Activated gamma-delta T cell treated with anti-CD3 and anti-CD28 coated beads, Interleukin-2, amount 50 U/mL, for 16 hours (primary cell): ENCODE data around the gene DLGAP1.
"Not testable (repeated sequence)": the region's sequence is repeated elsewhere in the genome, so short reads cannot be mapped to it uniquely, and the experiment has no call there.

Experiments used
- DNase-seq: peaks from one replicate; pipeline ENCODE4 v3.0.0-alpha.2; 2020; ENCODE audit warnings: low read depth

DLGAP1 gene

DNA sequence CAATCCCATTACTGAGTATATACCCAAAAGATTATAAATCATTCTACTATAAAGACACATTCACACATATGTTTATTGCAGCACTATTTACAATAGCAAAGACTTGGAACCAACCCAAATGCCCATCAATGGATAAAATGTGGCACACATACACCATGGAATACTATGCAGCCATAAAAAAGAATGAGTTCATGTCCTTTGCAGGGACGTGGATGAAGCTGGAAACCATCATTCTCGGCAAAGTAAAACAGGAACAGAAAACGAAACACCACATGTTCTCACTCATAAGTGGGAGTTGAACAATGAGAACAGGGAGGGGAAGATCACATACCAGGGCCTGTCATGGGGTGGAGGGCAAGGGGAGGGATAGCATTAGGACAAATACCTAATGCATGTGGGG is 167.8 kb downstream of the DLGAP1 start:
- DNase-seq: not testable (repeated sequence)

DNA sequence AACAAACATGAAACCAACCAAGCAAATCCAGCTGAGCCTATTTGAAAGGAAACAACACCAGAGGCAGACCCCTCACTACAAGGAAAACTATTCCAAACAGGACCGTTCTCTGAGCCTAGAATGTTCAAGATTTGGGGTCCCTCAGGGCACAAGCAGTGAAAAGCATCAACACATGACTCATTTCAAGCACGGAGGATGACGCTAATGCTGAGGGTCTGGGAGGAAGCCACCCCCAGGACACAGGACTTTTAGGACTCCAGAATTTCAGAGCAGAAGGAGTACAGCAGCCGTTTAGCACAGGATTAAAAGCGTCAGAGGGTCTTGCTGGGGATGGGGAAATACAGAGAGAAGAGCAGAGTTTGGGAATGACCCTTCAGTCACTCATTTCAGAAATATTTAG is 168.9 kb downstream of the DLGAP1 start:
- no peak for DNase-seq

DNA sequence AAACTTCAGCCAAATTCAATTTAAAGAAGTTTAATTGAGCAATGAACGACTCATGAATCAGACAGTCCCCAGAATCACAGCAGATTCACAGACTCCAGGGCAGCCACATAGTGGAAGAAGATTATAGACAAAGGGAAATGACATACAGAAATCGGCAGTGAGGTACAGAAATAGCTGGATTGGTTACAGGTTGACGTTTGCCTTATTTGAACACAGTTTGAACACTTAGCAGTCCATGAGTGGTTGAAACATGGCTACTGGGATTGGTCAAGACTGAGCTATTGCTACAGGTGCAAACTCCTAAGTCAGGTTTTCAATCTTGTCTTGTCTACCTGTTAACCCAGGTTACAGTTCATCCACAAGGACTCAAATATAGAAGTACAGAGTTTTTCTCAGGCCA is 169.6 kb downstream of the DLGAP1 start:
- DNase-seq: no peak

DNA sequence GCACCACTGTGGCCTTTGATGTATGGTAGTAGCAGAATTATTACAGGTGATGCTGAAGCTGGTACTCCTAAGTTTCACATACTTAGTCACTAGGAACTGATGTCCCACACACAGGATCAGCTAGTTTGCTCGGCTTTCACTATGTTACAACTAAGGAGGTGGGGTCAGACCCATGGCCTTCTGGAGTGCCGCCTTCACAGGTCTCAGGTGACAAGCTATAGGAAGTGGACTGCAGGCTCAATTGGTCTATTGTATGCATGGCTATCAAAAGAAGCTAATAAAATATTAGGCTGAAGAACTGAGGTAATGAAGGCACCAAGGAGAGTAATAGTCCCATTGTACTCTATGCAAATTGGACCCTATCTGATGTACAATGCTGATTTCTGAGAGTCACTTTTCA is 170.6 kb downstream of the DLGAP1 start:
- no peak for DNase-seq

DNA sequence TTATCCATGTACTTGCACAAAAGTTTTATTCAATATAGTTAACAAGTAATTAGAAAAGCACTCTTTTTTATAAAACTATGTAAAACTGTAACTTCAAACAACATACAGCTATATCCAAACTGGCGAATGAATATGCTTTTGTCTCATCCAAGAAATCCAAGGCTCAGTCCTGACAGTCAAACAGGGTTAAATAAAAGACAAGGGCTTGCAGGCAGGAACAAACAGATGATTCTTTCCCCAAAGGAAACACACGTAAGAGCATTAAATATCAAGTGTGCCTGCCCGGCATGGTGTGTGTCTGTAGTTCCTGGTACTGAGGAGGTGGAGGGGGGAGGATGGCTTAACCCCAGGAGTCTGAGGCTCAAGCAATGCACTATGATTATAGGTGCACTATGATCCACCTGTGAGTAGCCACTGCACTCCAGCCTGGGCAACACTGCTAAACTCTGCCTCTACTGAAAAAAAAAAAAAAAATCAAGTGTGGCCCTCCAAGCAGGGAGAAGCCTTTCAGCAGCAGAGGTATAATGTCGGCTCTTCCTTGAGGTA is 171.3 kb downstream of the DLGAP1 start:
- no peak for DNase-seq

DNA sequence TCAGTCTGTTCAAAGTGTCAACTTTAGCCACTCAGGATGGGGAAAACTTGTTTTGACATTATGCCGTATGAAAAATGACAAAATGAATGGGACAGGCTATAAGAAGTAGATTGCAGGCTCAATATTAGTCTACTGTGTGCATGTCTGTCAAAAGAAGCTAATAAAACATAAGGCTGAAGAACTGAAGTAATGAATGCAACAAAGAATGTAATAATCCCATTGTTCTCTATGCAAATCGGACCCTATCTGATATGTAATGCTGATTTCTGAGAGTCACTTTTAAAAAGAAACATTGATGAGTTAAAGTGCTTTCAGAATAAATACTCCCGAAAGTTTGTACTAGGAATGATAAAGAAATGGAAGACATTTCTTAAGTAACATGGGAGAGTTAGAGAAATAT is 172.2 kb downstream of the DLGAP1 start:
- no peak for DNase-seq

DNA sequence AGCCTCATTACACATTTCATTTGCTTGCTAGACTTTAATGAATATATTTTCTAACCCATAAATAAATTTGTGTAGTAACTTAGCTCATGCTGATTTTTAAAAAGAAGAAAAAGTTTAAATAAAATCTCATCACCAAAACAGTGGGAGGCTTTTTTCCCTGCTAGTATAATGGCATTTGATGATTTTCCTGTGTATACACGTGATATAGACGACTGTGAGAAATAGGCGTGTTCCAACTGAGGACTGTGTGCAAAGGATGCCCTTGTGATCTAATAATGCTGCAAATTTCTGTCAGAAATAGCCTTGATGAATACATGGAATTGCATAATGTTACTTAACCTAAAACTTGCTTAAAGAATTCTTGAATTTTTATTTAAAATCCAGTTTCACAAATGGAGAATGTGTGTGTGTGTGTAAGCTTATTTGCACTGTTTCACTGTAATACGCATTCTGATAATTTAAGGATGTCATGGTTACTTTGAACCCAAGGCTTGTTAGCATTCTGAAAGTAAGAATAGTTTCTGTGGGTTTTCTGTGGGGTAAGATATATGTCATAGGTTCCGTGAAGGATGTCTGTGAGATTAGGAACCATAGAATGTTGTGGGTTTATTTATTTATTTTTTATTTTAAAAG is 178.0 kb downstream of the DLGAP1 start:
- no peak for DNase-seq

DNA sequence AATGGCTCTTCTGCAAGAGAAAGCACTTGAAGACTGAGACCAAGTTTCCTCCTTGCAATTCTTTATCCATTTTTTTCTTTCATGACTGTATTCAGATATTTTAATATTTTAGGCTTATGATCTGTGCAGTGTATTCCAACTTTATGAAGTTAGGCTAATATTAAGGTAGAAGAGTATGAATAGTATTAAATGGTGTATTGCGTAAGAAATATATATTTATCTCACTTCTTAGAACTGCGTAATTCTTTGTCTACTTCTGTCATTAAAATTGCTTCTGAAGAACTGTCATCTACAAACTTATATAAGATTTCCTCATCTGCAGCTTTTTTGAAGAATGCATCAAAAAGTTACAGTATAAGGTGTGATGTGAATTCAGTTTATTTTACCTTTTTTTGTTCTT is 183.2 kb downstream of the DLGAP1 start:
- no peak for DNase-seq

DNA sequence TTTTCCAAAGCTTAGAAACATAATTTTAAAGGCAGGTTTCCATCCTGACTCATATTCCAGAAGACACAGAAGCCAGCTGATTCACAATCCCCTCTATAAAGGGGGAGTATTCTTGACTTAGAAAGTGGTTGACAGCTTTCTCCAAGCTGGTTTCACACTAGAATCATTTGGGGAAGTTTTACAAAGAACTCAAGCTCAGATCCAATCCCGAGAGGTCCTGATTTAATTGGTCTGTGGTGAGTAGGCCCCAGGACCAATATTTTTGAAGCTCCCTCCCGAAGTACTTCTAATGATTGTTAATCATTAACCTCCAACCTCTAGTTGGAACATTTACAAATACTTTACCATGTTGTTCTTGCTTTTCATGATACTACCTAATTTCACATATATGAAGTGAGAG is 184.1 kb downstream of the DLGAP1 start:
- DNase-seq: no peak

DNA sequence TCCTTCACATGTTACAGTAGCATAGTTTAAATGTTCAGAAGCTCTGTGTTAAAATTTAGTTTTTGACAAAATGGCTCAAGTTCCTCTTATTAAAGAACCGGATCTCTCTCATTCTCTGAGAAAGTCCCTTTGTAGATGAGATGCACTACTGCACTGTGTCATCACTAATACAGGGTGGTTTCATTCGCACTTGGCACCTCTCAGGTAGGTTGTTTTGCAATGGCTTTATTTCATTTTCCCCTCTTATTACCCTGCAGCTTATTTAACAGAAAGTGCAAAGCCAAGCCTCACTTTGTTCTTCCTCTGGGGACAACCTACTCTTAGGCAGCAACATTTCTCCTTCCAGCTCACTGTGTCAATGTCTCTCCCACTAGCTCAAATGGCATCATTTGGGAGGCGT is 185.1 kb downstream of the DLGAP1 start:
- no peak for DNase-seq

DNA sequence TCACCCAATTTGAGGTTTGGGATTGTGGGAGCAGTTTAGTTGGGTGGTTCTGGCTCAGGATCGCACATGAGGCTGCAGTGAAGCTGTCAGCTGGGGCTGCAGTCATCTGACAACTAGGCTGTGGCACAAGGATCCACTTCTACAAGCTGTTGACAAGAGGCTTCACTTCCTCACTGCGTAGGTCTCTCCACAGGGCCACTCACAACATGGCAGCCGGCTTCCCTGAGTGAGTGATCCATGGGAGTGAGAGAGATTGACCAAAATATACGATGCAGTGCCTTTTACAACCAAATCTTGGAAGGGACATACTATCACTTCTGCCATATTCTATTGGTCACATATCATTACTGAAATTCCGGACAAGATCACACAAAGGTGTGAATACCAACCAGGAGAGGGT is 187.5 kb downstream of the DLGAP1 start:
- DNase-seq: no peak

DNA sequence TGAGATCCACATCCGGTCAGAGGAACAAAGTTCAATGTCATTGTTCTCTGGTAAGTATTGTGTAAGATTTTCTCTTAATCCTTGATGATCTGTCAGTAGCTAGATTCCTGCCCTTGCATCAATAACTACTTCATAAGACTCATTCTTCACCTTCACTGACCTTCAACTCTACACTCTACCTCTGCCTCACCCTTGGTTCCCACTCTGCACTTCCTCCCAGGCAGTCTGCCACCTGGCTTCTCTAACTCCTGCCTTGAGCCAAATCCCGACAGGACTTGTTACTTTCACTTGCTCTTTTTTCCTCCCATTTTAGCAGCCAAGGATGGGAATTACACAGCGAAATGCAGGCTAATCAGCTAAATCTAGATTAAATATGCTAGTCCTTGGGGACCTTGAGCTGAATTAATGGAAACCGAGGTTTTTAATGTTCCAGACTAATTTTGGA is 190.7 kb downstream of the DLGAP1 start:
- no peak for DNase-seq

DNA sequence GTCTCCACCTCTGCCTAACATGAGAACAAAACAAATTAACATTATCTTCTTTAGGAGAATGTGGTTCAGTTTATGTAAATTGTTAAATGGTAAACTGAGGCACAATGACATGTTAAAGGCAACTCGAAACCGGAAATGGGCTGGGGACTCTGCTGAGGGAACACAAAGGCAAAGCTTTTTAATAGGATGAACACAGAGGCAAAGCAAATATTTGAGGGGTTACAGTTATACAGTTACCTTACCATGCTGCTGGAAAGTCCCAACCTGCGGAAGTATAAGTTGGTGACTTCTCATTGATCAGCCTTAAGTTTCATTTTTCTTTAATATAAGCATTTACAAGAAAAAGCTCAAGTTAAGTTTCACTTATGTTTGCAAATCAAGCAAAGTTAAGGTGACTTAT is 195.0 kb downstream of the DLGAP1 start:
- no peak for DNase-seq

DNA sequence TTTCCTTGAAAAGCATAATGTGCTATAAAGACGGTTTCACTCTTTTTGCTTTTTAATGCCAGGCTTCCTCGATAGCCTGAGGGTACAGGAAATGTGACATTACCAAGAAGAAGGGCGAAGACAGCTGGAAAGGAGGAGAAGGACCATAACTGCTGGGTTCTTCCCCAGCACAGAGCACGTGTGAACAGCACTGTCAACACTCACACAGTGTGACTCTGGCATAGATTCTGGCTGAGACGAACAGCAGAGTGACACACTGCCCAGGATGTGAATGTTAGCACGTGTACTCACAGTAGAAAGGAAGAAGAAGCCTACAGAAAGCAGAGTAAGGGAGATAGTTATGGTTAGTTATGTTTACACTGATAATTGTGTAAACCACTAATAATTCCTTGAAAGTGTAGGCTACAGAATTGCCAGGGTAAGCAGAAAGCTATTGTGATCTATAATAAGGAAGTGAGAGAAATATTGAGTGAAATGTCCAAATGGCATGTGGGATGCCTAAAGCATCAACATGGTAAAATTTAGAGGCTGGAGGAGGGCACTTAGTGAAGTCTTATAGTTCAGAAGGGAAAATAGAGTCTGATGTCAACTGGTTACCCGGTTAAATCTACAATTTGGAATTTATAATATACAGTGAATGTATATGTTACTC is 198.2 kb downstream of the DLGAP1 start:
- DNase-seq: no peak

DNA sequence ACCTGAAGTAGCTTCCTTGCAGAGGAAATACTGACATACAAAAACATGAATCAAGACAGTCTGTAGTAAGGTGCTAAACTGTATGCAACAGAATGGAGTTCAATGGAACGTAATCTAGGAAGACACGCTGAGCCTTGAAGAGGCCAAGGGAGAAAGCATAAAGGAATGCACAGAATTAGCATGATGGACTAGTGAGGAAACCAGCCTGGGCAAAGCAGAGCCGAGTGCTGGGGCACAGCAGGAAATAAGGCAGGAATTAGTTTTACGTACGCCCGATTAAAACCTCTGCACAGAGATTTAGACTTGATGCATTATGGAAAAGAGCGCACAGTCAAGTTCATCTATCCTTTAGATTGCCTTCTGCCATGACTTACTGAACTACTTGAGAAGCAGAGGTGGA is 200.3 kb downstream of the DLGAP1 start:
- no peak for DNase-seq

DNA sequence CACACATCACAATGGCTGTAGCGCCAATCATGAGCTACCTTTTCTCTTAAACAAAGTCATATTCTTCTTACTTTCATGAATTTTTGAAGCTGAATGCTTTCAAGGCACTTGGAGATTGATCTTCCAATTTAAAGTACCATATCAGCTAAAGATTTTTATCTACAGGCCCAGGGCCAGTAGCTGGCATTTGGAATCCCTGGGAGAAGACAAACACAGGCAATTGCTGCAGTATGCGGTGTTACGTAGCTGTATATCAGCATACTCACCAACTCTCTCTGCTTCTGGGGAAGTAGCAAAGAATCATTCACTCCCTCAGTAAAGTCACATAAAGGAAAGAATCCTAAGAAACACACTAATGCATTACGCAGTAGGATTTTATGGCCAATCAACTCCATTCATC is 202.3 kb downstream of the DLGAP1 start:
- DNase-seq: no peak

DNA sequence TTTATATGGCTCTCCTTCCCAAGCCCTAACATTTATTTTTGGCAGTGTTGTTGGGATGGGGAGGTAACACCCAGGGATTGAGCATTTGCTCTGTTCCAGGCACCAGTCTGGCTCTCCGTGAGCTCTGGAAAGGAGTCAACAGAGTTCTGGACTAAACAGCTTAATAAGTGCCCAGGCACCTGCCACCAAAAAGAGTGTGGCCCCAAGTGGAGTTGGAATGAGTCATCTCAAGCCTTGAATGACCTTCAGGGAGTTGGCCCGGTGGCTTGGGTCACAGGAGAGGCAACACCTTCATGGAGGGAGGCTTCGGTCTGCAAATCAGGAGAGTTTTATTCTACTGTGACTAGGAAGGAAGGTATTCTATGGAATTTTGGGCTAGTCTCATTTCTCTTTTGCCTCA is 203.2 kb downstream of the DLGAP1 start:
- no peak for DNase-seq

DNA sequence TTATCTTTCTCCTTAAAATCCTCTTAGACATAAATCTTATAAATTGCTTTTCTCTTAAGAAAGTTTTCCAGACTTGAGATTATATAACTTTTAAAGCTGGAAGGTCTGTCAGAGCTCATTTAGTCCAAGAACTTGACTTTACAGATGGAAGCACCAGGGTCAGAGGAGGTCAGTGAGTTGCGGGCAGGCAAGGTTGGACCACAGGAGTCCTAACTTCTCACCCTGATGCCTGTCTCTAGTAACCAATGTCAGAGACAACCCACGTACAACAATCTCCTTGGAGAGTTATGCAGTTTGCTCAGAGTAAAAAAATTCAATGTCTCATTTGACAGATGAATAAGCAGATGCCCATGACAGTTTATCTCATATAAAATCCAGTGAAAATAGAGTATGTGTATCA is 203.9 kb downstream of the DLGAP1 start:
- no peak for DNase-seq

DNA sequence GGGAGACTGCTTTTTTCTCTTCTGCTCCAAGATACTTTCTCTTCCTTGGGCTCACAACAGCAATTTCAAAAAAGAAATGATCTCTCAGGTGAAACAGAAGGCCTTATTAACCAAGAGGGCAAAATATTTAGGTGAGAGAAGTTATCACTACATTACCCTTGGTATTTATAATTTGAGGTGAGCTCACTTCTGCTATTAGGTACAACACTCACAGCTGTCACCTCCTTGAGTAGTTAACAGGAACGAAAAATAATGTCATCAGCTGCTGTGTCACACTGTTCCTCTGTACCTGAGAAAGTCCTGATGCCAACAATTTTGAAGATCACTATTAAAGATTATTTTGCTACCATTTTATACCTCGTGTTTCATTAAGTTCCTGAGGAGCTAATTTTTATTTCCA is 205.0 kb downstream of the DLGAP1 start:
- no peak for DNase-seq

DNA sequence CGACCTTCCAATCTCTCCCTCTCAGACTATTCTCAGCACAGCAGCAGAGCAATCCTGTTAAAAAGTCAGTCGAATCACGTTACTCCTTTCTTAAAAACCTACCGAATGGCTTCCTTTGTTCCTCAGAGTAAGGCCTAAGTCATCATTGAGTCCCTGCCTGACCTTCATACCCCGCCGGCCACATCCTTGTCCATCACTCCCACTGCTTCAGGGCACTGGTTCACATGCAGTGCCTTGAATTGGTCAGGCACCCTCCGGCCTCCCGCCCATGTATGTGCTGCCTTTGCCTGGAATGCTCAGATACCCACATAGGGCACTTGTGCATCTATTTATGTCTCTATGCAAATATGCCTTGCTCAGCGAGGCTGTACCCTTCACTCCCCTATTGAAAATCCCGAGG is 206.4 kb downstream of the DLGAP1 start:
- no peak for DNase-seq

DNA sequence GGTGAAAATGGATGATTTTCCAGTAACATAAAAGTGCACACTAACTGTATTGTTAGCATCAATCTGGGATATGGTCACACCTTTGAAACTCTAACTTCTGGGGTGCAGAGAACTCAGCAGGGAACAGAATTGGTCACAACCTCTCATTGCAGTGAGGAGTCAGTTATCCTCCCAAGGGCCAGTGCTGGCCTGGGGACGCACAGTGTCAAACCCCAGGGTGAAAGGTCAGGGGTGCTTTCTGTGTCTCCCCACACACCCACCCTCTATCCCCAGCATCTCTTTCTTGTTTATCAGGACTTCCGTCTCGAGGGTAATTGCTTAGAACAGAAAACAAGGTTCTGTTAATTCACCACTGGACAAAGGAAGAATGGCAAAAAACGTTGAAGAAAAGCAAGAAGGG is 208.7 kb downstream of the DLGAP1 start:
- DNase-seq: no peak

DNA sequence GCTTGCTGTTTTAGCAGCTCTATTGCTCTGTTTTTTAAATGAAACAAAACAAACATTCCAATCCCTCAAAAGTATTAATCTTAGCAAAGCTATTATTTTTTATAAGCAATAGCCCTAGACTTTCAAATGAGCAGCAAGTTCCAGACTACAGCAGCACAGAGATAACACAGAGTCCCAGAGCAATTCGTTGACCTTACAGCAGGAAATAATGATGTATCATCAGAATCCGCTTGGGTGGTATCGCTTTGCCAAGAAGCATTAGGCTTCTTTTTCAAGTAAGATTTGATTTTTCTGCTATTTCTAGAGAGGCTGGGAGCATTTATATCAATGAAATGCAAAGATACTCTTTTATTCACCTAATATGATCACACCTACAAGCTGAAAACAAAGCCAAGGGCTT is 209.7 kb downstream of the DLGAP1 start:
- no peak for DNase-seq

DNA sequence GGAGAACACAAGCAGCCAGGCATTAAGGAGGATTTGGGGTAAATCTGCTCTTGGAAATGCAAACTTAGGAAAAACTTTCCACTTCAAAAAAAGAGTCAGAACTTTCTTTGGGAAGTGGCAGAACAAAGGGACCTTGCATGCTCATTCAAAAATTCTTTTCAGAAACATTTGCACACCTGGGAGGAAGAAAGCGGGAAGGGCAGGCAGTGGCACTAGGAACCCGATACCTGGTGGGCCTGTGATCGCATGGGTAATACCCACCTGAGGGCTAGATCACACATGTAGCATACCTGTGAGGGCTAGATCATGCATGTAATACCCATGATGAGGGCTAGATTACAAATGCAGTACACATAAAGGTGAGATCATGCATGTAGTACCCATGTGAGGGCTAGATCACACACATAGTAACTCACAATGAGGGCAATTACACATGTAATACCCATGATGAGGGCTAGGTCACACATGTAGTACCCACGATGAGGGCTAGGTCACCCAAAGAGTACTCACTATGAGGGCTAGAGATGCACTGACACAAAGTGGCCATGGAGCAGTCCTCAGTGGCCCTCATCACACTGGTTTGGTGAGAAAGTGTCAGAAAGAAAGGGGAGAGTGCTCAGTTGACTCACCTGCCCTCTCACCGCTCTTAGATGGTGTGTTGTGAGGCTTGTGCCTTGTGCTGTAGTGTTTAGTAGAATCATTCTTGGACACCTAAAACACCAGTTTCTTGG is 212.5 kb downstream of the DLGAP1 start:
- no peak for DNase-seq
